GM23248 (cell line): ENCODE measurements around the gene DUSP22. TPM values are rescaled to one million over a fixed set of nuclear protein-coding genes. Genes with fewer than 3 reads are reported as not detected.

Experiments
- DNase-seq: peaks from one replicate; pipeline ENCODE4 v3.0.0-alpha.2; 2015
- H2AFZ ChIP-seq: fragments of 200-600 bp; sonication (generic); 2 replicates; pipeline ENCODE4 v1.6.1; 2016; ENCODE audit warnings: antibody characterized with exemption
- H3F3A ChIP-seq: fragments of 200-600 bp; sonication (generic); 2 replicates; pipeline ENCODE4 v1.6.1; 2016; ENCODE audit warnings: mild to moderate bottlenecking, antibody characterized with exemption, mixed run types; ENCODE audit not compliant: insufficient read depth
- H3K27ac ChIP-seq: fragments of 200-600 bp; sonication (generic); 2 replicates; pipeline ENCODE4 v1.5.1; 2016; ENCODE audit warnings: mild to moderate bottlenecking
- H3K27me3 ChIP-seq: fragments of 200-600 bp; sonication (generic); replicated peaks from 2 replicates; pipeline ENCODE4 v1.6.1; 2016; ENCODE audit warnings: mild to moderate bottlenecking; ENCODE audit not compliant: insufficient read depth
- H3K36me3 ChIP-seq: fragments of 200-600 bp; sonication (generic); 2 replicates; pipeline ENCODE4 v1.6.1; 2016; ENCODE audit warnings: low read depth, mild to moderate bottlenecking
- H3K4me1 ChIP-seq: fragments of 200-600 bp; sonication (generic); 2 replicates; pipeline ENCODE4 v1.6.1; 2016; ENCODE audit warnings: mild to moderate bottlenecking; ENCODE audit not compliant: insufficient read depth
- H3K4me2 ChIP-seq: fragments of 200-600 bp; sonication (generic); one replicate; pipeline ENCODE4 v1.6.1; 2016; ENCODE audit warnings: mild to moderate bottlenecking; ENCODE audit not compliant: unreplicated experiment
- H3K4me3 ChIP-seq: fragments of 200-600 bp; sonication (generic); 2 replicates; pipeline ENCODE4 v1.5.1; 2016; ENCODE audit warnings: mild to moderate bottlenecking
- H3K79me2 ChIP-seq: fragments of 200-600 bp; sonication (generic); 2 replicates; pipeline ENCODE4 v1.6.1; 2016; ENCODE audit warnings: mild to moderate bottlenecking; ENCODE audit not compliant: insufficient read depth
- H3K9ac ChIP-seq: fragments of 200-600 bp; sonication (generic); 2 replicates; pipeline ENCODE4 v1.6.1; 2016; ENCODE audit warnings: mild to moderate bottlenecking
- H3K9me2 ChIP-seq: fragments of 200-600 bp; sonication (generic); 2 replicates; pipeline ENCODE4 v1.6.1; 2016; ENCODE audit warnings: mixed run types, mild to moderate bottlenecking, moderate library complexity; ENCODE audit not compliant: insufficient read depth
- H3K9me3 ChIP-seq: fragments of 200-600 bp; sonication (generic); one replicate; pipeline ENCODE4 v1.6.1; 2017; ENCODE audit warnings: low read depth
- H4K20me1 ChIP-seq: fragments of 200-600 bp; sonication (generic); 2 replicates; pipeline ENCODE4 v1.6.0; 2016; ENCODE audit not compliant: insufficient read depth
- EZH2 ChIP-seq: fragments of 200-600 bp; sonication (generic); IDR thresholded peaks from 2 replicates; pipeline ENCODE4 v1.6.1; 2018; ENCODE audit warnings: antibody characterized with exemption, mild to moderate bottlenecking; ENCODE audit not compliant: insufficient read depth, poor library complexity, severe bottlenecking
- EZH2phosphoT487 ChIP-seq: fragments of 200-600 bp; sonication (generic); IDR thresholded peaks from 2 replicates; pipeline ENCODE4 v1.6.1; 2018; ENCODE audit warnings: antibody characterized with exemption, moderate library complexity, mild to moderate bottlenecking, low read depth; ENCODE audit not compliant: insufficient read depth
- WGBS, 2 experiments: methylation state at CpG; one replicate each; pipeline ENCODE4 v1.1.6; 2015 to 2017; ENCODE audit warnings: low lambda C conversion rate in 2 of 2, low coverage in 1 of 2; ENCODE audit errors: missing lambda C conversion rate in 2 of 2; 5-methylcytosine and 5-hydroxymethylcytosine counted together
- in situ Hi-C: fragments of 300-500 bp; cut with MboI; formaldehyde crosslinking; loops from 2 replicates; pipeline ENCODE4 v1.15.0; 2020
- polyA plus RNA-seq: library from polyadenylated mRNA; unstranded; fragments of >200 nt; fragmentation: Nextera tagmentation; extraction: Ambion mirVana; gene quantifications from 2 replicates; pipeline ENCODE4 v1.2.1, GENCODE V29; 2016
- total RNA-seq: library from RNA; depleted of rRNA; stranded (reverse); fragments of >200 nt; shearing (Covaris generic); gene quantifications from 2 replicates; pipeline ENCODE4 v1.2.3, GENCODE V29; 2014

Gene DUSP22
- total and polyA plus RNA-seq, 2 experiments from 2014 or later, result 12.4 to 15.7 TPM

GRCh38 chr6:301929-302705 lies 9.8 kb downstream of the DUSP22 start:
- Histone ChIP-seq H3K27me3 (no peaks in the 10 kb centered on the region), H4K20me1 (no peaks in the 10 kb centered on the region), H3K4me3 (no peak overlapping the region), H3K9ac (no peak overlapping the region), H3K4me1 (no peaks in the 10 kb centered on the region), H3F3A (no peaks in the 10 kb centered on the region), H3K4me2 (no peak overlapping the region), H3K9me2 (no peaks in the 10 kb centered on the region), H3K79me2 (no peaks in the 10 kb centered on the region), H3K27ac (no peak overlapping the region), H3K36me3 (no peaks in the 10 kb centered on the region), H2AFZ (no peak overlapping the region), H3K9me3 (no peaks in the 10 kb centered on the region)
- no peak for DNase-seq
- TF ChIP-seq EZH2phosphoT487 (no peak), EZH2 (no peak)
- WGBS, 2 experiments, result 73 to 75% methylated on average over 20 of the region's 20 CpGs
- in situ Hi-C loops, result no loop called here

DNA sequence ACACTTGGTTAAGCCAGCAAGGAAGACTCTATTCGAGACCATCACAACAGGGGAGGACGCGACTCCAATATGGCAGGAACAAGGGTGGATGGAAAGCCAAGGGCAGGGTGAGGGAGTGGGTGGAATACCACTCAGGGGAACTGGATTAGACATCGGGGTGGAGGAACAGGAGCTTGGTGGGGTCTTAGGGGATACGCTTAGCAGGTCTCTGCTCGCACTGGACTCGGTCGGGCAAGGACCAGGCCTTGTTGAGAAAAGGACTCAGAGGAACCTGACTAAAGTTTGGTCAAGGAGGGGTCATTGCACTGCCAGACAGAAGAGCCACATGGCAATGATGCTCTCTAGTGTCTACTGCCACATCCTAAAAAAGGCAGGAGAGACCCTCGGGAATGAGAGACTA lies 10.5 kb downstream of the DUSP22 start:
- H3K4me2 ChIP-seq, result no peak overlapping the region
- H3K4me1 ChIP-seq, result no peaks in the 10 kb centered on the region
- WGBS, 2 experiments, result 70 to 76% methylated on average over 9 of the region's 9 CpGs
- in situ Hi-C loops, result no loop called here
- H4K20me1 ChIP-seq, result no peaks in the 10 kb centered on the region
- DNase-seq, result no peak
- no peak overlapping the region for H3K4me3 ChIP-seq
- H3K9ac ChIP-seq, result no peak overlapping the region
- H3K9me2 ChIP-seq, result no peaks in the 10 kb centered on the region
- H3K27me3 ChIP-seq, result no peaks in the 10 kb centered on the region
- H3K27ac ChIP-seq, result no peak overlapping the region
- H3K9me3 ChIP-seq, result no peaks in the 10 kb centered on the region
- no peak overlapping the region for H2AFZ ChIP-seq
- H3K79me2 ChIP-seq, result no peaks in the 10 kb centered on the region
- TF ChIP-seq EZH2phosphoT487 (no peak), EZH2 (no peak)
- no peaks in the 10 kb centered on the region for H3F3A ChIP-seq
- no peaks in the 10 kb centered on the region for H3K36me3 ChIP-seq

GRCh38 chr6:303263-303662 lies 11.0 kb downstream of the DUSP22 start:
- Histone ChIP-seq H3K27me3 (no peaks in the 10 kb centered on the region), H3K9me2 (no peaks in the 10 kb centered on the region), H4K20me1 (no peaks in the 10 kb centered on the region), H3K4me2 (no peak overlapping the region), H3K27ac (no peak overlapping the region), H3K9ac (no peak overlapping the region), H3K36me3 (no peaks in the 10 kb centered on the region), H2AFZ (no peak overlapping the region), H3K9me3 (no peaks in the 10 kb centered on the region), H3K79me2 (no peaks in the 10 kb centered on the region), H3K4me1 (no peaks in the 10 kb centered on the region), H3F3A (no peaks in the 10 kb centered on the region), H3K4me3 (no peak overlapping the region)
- in situ Hi-C loops, result no loop called here
- 69 to 73% methylated on average over 9 of the region's 9 CpGs for WGBS, 2 experiments
- no peak for TF ChIP-seq EZH2phosphoT487
- TF ChIP-seq EZH2, result no peak
- no peak for DNase-seq

GRCh38 chr6:303948-304558 lies 11.8 kb downstream of the DUSP22 start:
- Histone ChIP-seq H3K4me1 (no peaks in the 10 kb centered on the region), H3K4me3 (no peak overlapping the region), H3K79me2 (no peaks in the 10 kb centered on the region), H3K9ac (no peak overlapping the region), H3K27me3 (no peaks in the 10 kb centered on the region), H3K27ac (no peak overlapping the region), H4K20me1 (no peaks in the 10 kb centered on the region), H2AFZ (no peak overlapping the region), H3K9me2 (no peaks in the 10 kb centered on the region), H3K4me2 (no peak overlapping the region), H3F3A (no peaks in the 10 kb centered on the region), H3K36me3 (no peaks in the 10 kb centered on the region), H3K9me3 (no peaks in the 10 kb centered on the region)
- in situ Hi-C loops, result no loop called here
- TF ChIP-seq EZH2, result no peak
- no peak for TF ChIP-seq EZH2phosphoT487
- no peak for DNase-seq
- 67 to 69% methylated on average over 21 of the region's 21 CpGs for WGBS, 2 experiments
